ENCODE measurements around the gene UNC80.

UNC80 gene

DNA sequence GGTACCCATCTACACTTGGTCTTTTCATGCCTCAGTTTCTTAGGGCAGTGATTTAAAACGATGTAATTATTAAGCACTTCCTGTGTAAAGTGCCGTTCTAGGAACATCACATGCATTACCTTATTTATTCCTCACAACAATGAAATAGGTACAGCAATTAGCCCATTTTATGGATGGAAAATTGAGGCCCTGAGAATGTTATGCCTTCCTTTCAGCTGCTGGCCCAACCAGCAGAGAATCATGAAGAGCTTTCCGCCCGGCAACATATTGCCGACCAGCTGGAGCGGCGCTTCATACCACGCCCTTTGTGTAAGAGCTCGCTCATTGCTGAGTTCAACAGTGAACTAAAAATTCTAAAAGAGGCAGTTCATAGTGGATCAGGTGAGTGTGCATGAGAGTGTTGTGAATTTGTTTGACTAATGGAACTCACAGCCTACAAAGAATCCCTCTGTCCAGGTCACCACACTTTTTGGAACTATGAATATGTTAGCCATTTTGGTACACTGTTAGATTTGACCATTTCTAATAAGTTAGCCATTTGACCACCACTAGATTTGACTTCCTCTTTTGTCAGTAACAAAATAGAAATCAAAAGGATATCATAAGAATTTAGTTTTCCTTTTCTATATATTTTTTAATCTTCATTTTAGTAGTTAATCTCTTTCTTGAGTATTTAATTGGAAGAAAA lies 205.2 kb downstream of the UNC80 start:
- TF ChIP-seq, protein P1, sequence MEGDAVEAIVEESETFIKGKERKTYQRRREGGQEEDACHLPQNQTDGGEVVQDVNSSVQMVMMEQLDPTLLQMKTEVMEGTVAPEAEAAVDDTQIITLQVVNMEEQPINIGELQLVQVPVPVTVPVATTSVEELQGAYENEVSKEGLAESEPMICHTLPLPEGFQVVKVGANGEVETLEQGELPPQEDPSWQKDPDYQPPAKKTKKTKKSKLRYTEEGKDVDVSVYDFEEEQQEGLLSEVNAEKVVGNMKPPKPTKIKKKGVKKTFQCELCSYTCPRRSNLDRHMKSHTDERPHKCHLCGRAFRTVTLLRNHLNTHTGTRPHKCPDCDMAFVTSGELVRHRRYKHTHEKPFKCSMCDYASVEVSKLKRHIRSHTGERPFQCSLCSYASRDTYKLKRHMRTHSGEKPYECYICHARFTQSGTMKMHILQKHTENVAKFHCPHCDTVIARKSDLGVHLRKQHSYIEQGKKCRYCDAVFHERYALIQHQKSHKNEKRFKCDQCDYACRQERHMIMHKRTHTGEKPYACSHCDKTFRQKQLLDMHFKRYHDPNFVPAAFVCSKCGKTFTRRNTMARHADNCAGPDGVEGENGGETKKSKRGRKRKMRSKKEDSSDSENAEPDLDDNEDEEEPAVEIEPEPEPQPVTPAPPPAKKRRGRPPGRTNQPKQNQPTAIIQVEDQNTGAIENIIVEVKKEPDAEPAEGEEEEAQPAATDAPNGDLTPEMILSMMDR (IDR thresholded peaks at IDR 0.05; ENCODE audit: low read depth, low read length) = no peak
- no peak for DNase-seq (ENCODE audit: extremely low read depth, low read depth)

DNA sequence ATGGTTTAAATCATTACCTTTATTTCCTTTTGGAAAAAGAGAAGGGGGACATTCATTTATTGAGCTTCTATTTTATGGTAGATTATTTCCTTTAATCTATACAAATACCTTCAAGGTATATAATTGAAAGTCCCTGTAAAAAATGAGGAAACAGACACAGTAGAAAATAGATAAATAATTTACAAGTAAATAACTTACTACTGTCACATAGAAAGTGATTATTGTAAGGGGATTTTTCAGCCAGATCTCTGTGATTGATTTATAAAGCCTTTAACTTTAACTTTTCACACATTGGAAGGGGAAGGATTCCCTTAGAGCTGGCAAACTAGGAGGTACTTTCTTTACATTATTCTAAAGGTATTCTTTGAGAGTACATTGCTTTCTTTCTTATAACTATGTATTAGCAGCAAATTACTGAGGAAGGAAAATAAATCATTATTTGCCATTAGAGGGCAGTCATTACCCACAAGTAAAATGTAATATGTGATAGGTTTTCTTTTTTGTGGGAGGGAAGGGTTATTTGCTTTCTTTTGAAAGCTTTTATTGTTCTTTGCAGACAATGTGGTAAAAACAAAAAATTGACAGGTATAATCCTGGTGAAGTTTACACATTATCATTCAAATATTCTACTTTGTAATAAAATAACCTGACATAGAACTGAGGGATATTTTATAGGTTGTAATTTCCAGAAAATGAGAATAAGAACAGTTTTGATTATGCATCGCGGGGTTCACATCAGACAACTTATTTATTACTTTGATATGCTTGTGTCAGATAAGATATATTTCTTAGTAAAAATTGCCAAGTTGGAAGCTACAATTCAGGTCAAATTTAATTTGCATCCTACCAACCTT lies 206.0 kb downstream of the UNC80 start:
- TF ChIP-seq, protein P1 (IDR thresholded peaks at IDR 0.05; ENCODE audit: low read depth, low read length) = peak; percentile 39
- DNase-seq (ENCODE audit: extremely low read depth, low read depth) = no peak

DNA sequence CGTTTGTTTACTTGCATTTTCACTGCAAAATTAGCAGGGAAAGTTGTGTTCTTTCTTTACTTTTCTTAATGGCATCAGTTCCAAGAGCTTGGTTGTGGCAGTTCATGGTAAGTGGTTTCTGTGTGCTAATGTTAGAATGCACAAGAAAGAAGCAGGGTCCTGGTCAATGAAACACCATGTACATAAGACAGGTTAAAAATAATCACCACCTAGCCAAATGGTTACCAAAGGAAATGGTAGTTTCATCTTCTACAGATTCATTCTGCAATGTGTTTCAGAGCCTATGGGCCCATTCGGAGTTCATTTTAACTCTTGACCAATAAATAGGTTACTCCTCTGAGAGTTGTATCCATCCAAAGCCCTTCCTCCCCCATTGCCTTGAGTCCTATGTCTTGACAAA lies 212.7 kb downstream of the UNC80 start:
- TF ChIP-seq, protein P1 (IDR thresholded peaks at IDR 0.05; ENCODE audit: low read depth, low read length) = no peak
- no peak for DNase-seq (ENCODE audit: extremely low read depth, low read depth)

DNA sequence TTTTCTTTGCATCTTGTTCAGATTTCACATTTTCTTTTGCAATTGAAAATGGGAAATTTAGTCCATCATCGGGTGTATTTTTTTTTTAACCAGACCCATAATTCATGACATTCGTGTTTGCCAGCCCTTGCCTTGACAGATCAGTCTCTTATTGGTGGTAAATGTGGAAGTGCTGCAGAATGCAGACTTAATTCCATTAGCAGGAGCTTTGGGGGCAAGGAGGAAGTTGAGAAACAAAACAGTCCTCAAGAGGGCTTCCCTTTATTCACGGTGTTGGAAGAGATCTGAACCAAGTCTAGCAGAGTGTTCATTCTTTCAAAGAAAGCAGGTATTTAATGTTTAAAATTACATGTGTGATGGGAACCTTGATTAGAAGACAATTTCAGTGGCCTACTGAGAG lies 214.2 kb downstream of the UNC80 start:
- TF ChIP-seq, protein P1 (IDR thresholded peaks at IDR 0.05; ENCODE audit: low read depth, low read length) = no peak
- DNase-seq (ENCODE audit: extremely low read depth, low read depth) = no peak

DNA sequence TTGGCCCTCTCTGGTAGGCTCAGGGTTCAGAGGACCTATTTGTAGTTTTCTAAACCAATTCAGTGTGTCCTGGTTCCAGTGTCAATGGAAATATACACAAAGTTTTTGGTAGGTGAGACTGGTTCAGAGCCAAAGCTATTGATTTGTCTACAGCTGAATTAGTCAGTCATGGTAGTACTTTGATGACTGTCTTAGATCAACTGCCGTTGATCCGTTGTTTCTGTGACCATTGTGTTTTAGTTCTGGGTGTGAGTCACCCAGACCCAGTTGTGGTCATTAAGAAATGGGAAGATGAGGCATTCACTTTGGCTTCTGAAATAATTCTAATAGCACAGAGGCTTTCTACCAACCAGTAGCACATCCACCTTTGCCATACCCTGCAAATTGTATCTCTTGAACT lies 214.8 kb downstream of the UNC80 start:
- TF ChIP-seq, protein P1 (IDR thresholded peaks at IDR 0.05; ENCODE audit: low read depth, low read length) = no peak
- no peak for DNase-seq (ENCODE audit: extremely low read depth, low read depth)

DNA sequence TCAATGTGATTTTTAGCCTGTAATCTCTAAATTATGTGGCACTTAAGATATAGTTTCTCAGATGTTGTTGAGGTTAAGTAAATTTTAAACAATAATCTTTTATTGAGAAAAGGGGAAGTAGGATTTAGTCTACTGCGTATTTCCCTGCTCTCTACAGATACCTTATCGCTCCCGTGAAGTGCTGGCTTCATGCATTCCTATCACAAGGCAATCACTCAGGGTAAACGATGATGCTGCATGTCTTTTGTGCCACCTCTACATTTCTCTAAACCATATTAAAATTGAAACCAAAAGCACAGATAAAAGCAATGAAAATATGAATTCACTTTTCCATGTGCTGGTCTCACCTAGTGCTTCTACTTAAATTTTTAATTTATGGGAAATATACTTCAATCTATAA lies 216.4 kb downstream of the UNC80 start:
- TF ChIP-seq, protein P1 (IDR thresholded peaks at IDR 0.05; ENCODE audit: low read depth, low read length) = no peak
- DNase-seq (ENCODE audit: extremely low read depth, low read depth) = no peak

DNA sequence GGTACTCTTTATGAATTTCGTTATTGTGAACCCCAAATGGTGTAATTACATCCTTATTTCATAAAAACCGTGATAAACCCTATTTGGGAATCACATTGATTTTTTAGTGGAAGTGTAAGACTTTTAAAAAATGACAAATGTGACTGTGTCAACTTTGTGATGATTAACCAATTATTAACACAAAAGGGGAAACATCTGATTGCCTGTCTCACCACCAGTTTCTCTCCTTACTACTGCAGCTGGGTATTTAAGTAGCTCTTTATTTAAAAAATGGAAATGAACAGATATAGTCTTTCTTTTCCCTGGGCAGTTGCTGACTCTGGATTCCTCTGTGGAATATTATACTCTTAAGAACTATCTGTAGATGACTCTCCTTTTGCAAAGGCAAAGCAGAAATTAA lies 219.2 kb downstream of the UNC80 start:
- TF ChIP-seq, protein P1 (IDR thresholded peaks at IDR 0.05; ENCODE audit: low read depth, low read length) = no peak
- DNase-seq (ENCODE audit: extremely low read depth, low read depth) = no peak

All from AG09319 (cell line).